GM18520 (cell line): ENCODE results near the gene SLC2A4.

Source experiments
- ATAC-seq: cut with Tn5 transposase; IDR thresholded peaks from one replicate; pipeline ENCODE4 v1.9.1; 2021; ENCODE audit not compliant: unreplicated experiment

Gene SLC2A4

DNA sequence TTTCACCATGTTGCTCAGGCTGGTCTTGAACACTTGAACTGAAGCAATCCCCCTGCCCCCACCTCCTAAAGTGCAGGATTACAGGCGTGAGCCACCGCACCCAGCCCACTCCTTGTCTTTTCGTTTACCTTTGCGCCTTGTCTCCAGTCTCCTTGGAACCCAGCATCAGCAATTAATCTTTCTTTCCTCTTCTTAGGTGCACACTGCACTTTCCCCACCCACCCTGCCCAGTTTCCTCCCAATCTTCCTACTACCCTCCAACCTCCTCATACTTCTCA, 17.8 kb upstream of the SLC2A4 start:
- ATAC-seq: no peak

DNA sequence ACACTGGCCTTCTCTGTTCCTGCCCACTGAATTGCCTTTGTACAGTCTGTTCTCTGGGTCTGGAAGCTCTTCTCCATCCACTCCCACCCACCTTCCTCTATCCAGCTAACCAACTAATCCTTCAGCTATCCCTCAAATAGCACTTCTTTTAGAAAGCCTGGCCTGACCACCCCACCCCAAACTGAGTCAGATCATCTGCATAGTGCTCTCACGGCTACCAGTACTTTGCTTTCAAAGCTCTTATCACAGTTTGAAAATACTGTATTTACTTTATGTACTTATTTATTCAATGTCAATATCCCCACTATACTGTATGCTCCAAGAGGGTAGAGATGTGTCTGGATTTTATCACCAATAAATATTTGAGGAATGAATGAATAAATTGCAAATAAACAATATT, 14.7 kb upstream of the SLC2A4 start:
- no peak for ATAC-seq

- ATAC-seq: no peak
These were observed 2.1 kb upstream of the SLC2A4 start for GRCh38 chr17:7279448-7279847.

GRCh38 chr17:7280519-7281073, 922 bp upstream of the SLC2A4 start:
- peak; percentile 50 for ATAC-seq

- ATAC-seq: no peak
These were observed 634 bp downstream of the SLC2A4 start for GRCh38 chr17:7281953-7282751.

DNA sequence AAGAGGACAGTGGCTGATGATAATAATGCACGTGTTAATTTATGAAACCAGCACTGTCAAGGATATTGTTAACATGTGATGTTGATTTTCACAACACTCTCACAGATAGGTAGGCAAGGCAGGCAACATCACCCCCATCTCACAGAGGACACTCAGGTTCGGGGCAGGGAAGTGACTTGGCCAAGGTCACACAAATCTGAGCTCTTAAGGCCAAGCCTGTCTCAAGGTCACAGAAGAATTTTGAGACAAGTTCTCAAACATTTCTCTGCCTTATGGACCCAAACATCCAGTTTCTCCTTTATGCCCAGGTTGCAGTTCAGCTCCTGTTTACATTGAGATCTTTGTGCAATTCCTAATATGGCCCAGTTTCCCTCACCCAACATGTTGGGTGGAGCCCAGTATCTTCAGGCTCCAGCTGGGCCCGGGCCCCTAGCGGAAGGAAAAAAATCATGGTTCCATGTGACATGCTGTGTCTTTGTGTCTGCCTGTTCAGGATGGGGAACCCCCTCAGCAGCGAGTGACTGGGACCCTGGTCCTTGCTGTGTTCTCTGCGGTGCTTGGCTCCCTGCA, 1.3 kb downstream of the SLC2A4 start:
- no peak for ATAC-seq

DNA sequence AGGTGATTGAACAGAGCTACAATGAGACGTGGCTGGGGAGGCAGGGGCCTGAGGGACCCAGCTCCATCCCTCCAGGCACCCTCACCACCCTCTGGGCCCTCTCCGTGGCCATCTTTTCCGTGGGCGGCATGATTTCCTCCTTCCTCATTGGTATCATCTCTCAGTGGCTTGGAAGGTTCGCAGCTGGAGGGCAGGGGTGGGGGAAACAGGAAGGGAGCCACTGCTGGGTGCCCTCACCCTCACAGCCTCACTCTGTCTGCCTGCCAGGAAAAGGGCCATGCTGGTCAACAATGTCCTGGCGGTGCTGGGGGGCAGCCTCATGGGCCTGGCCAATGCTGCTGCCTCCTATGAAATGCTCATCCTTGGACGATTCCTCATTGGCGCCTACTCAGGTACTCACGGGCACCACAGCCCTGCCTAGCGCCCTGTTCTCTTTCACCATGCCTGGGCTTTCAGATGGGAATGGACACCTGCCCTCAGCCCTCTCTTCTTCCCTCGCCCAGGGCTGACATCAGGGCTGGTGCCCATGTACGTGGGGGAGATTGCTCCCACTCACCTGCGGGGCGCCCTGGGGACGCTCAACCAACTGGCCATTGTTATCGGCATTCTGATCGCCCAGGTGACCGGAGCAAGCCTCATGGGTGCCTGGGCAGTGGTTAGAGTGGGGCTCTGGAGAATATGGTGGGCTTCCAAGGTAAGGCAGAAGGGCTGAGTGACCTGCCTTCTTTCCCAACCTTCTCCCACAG, 2.1 kb downstream of the SLC2A4 start:
- ATAC-seq: no peak

GRCh38 chr17:7284911-7285310, 3.4 kb downstream of the SLC2A4 start:
- no peak for ATAC-seq

DNA sequence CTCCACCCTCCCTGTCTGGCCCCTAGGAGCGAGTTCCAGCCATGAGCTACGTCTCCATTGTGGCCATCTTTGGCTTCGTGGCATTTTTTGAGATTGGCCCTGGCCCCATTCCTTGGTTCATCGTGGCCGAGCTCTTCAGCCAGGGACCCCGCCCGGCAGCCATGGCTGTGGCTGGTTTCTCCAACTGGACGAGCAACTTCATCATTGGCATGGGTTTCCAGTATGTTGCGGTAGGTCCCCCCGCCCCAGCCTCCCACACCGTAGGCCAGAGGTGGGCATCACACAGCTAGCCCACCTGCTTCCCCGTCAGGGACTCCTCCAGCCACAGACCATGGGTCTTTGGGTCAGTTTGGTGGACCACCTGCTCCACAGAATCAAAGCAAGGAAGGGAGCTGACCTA, 4.2 kb downstream of the SLC2A4 start:
- no peak for ATAC-seq

GRCh38 chr17:7289256-7290032, 7.9 kb downstream of the SLC2A4 start:
- ATAC-seq: no peak

GRCh38 chr17:7290166-7290565, 8.6 kb downstream of the SLC2A4 start:
- no peak for ATAC-seq

GRCh38 chr17:7290685-7291084, 9.2 kb downstream of the SLC2A4 start:
- ATAC-seq: no peak

DNA sequence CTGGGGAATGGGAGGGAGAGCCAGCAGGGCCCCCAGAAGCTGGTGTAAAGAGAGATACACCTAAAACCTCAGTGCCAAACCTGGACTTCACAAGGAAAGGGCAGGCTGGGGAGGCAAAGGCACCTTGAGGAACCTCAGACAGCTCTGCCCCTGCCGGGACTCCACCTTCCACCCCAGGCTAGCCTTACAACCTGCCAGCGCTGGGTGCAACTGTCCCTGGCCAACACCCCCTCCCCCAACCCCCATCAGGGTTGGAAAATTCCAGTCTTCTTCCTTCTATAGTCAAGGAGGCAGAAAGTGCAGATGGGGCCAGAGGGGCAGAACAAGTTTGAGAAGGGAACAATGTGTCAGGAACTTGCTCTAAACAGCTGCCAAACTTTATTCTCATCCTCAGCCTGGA, 10.7 kb downstream of the SLC2A4 start:
- no peak for ATAC-seq

GRCh38 chr17:7292729-7293128, 11.2 kb downstream of the SLC2A4 start:
- ATAC-seq: no peak

DNA sequence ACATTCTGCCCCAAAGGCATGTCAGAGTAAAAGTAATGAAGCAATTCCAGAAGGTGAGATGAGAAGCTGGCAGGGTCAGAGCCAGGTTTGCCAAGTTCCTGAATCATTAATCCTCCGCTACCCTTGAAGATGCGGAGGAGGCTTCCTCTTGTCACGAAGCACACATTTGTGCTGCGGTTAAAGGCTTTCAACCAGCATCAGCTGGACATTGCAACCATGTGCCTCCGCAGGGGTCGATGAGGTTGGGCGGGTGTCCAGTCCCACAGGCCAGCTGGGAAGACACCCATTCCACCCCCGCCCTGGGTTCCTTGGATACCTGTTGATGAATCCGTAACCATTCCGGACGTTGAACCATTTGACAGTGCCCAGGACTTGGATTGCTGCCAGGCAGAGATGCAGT, 11.6 kb downstream of the SLC2A4 start:
- no peak for ATAC-seq

DNA sequence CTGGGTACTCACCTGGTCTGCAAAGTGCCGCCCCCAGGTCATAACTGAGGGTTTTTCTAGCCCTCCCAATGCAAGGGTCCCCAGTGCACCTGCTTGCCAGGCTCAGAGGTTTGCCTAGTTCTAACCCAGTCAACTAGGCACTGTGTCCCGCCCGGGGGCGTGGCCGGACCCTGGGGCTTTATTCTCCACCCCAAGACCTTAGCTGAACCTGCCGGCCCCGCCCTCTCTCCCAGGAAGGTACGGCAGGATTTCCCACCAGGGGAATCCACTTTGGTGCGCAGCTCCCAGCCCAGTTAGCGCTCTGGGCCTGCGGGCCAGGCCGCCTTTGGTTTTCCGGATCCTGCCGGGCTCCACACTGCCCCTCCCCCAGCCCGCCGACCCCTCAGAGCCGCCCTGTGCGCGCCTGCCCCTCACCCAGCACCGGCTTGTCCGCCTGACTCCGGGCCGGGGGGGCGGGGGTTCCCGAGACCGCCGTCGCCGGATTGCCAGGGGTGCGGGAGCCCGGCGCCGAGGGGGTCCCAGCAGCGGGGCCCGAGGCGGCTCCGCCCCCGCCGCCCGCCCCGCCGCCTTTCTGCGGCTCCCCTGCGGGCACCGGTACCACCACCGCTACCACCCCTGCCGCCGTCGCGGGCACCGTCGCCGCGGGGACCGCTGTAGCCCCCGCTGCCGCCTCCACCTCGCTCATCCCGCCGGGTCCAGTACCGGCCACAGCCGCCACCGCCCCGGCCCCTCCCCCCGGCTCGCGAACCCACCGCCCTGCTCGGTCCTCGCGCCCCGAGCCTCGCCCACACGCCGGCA, 12.5 kb downstream of the SLC2A4 start:
- no peak for ATAC-seq

DNA sequence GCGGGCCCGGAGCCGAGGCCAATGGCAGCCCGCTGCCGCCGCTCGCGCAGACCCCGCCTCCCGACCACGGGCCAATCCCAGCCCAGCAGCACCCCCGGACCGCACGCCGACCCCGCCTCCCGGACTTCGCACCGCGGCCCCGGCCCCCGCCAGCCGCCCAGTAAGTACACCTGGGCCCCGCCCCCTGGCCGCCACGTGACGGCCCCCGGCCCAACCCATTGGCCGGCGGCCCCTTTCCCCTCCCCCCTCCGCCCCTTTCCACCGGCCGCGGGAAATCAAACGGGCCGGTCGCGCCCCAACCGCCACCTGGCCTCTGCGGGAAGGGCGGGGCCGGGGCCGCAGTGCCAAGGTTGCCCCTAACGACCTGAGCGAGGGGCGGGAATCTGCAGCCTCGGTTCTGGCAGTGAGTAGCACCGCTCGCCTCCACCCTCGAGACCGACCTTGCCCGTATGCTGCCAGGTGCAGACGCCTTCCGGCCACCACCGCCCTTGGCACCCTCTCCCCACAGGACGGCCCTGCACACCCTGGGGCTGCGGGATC, 13.2 kb downstream of the SLC2A4 start, which contains the start of gene YBX2:
Gene YBX2, minus strand, starts transcription at position 26 of the 540 bp plus-strand sequence. CDS start 139 bp downstream, outside the sequence.
- ATAC-seq: no peak

DNA sequence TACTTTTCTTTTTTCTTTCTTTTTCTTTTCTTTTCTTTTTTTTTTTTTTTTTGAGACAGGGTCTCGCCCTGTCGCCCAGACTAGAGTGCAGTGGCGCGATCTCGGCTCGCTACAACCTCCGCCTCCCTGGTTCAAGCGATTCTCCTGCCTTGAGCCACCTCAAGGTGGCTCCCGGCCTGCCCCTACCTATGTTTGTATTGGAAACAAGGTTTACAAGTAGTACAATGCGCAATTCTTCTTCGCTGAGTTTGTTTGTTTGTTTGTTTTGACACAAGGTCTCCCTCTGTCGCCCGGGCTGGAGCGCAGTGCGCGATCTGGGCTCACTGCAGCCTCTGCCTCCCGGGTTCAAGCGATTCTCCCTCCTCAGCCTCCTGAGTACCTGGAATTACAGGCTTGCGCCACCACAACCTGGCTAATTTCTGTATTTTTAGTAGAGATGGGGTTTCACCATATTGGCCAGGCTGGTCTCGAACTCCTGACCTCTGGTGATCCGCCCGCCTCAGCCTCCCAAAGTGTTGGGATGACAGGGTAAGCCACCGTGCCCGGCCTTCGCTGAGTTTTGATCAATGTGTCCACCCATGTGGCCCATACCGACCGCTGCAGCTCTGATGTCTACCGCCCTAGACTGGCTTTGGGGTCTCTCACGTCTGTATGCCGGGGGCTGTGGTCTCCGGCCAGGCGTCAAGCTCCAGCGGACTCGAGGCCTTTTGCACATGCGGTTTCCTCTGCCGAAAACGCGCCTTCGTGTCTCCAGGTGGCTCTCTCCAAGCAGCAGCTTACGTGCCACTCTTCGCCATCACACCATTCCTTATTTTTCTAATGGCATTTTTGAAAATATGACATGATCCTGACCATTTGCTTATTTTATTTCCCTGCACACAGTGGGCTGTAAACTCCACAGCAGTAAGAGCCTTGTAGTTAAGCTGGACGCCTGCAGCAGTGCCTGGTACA, 14.0 kb downstream of the SLC2A4 start:
- ATAC-seq: no peak
